GM18909 (cell line): ENCODE measurements around the gene SMYD1.

ENCODE experiments used
- ATAC-seq: cut with Tn5 transposase; IDR thresholded peaks from one replicate; pipeline ENCODE4 v1.9.1; 2021; ENCODE audit warnings: mild to moderate bottlenecking; ENCODE audit not compliant: unreplicated experiment, poor library complexity

The SMYD1 gene

DNA sequence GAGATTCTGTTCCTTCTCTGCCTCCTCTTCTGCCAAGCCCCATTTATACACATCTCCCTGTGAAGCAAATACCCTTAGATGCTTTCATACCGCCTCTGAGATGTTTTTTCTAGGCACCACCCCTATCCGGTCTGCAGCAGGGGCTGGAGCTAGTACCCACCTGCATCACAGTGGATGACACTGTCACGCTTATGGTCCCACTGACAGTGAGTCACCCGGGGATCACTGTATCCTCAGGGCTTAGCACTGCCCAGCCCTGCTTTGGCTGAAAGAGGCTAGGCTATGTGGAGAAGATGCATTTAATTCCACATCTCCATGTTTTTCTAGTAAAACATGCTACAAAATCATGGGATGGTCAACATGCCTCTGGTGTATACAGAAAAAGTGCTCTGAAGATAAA lies 50.3 kb downstream of the SMYD1 start:
- ATAC-seq: no peak

DNA sequence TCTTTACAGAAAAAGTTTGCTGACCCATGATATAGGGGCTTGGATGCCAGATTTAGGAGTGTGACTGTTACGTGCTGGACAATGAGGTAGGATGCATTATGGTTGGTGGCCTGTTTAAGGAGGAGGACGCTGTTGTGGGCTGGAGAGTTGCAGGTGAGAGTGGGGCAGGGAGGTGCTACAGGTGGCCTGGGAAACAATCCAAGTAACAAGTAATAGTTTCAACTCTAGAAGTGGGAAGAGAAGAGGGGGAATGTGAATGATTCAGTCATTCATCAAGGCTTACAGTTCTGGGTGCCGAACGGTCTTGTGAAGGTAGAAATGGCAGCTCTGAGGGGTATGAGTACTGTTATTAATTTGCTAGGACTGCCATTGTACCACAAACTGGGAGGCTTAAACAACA lies 54.1 kb downstream of the SMYD1 start:
- no peak for ATAC-seq

DNA sequence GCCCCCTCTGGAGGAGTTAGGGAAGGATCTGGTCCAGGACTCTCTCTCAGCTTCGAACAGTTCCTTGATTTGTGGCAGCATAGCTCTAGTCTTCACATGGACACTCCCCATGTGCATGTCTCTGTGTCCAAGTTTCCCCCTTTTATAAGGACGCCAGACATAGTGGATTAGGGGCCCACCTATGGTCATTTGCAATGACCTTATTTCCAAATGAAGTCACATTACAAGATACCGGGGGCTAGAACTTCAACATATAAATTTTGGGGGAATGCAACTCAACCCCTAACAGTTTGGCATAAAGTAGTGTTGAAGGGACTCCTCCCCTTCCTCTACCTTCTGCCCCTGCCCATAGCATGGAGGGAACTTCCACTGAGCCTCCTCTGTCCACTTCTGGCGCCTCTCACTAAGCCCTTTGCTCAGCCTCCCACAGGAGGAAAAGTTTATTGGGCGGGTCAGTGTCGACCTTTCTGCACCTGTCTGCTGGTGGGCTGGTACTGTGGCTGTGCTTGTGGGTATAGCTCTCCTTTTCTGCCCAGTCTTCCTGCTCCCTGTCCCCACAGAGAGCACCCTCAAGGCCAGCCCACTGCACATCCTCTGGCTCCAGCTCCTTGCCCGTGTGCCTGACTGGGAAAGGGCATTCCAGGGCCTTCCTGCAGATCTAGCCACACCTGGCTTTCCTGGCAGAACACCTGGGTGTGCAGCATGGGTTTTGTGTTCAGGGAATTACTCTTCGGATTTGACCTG lies 54.7 kb downstream of the SMYD1 start:
- no peak for ATAC-seq

DNA sequence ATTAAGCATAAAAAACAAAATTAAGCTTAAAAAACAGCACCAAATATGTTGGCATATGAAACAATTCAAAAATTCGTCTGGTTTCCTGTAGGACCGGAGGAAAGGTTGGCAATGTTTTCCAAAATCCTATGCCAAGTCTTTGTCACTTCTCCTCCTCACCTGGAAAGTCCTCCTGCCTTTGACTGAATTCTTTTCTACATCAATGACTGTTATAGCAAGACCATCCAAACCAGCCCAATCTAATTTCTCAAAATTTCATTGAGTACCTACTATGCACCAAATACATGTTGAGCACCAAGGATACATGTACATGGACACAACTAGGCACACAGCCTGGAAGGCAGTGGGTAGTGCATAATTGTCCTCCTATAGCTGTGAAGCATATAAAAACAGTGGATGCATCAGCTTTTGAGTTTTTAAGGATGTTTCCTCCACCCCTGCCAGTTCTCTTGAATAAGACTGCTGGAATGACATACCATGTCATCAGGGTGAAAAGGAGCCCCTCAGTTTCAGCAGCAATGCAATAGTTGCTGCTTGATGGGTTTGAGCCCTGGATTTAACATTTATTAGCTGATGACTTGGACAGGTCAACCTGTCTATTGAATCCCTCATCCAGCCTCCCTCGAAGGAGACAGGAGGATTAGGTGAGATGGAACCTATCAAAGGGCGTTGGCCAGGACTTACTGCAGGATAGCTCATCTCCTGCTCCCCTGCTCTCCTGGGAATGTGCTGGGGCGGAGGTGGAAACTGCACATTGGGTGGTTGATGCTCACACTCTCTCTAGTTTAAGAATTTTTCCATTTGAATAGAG lies 55.7 kb downstream of the SMYD1 start:
- ATAC-seq: no peak

DNA sequence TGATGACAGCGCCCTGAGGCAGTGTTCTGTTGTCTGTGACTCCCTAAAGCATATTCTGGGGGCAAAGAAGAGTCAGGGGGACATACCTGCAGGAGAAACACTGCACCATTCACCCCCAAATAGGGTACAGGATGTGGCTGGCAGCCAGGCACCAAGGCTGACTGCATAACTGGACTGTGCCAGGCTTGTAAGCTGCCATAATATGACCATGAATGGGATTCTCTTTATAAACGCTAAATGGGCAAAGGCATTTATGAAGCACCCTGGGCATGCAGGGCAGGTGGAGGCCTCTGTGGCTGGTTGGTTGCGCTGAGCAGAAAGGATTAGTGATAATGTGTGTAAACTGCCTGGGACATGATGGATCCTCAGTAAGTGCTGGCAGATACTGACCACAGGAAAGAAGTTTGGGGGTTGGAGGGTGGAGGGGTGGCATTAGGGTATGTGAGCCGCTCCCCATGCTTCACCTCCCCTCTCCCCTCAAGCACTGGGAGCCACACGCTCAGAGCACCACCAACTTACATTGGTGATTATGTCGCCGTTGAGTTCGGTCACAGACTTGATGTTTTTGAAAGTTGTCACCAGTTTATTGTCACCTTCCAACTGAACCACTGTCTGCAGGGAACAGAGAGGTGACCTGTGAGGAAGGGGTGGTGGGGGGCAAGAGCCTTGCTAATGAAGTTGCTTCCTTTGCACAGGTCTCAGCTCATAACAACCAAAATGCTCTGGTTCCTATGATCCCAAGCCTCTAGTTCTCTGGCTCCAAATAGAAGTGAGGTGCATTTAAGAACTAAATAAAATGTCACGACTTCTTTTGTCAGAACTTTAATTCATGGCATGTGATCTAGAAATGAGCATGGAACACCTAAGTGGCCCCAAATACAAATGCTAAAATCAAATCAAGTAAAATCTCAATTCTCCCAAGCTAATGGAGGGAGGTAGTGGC lies 56.6 kb downstream of the SMYD1 start:
- ATAC-seq: no peak

DNA sequence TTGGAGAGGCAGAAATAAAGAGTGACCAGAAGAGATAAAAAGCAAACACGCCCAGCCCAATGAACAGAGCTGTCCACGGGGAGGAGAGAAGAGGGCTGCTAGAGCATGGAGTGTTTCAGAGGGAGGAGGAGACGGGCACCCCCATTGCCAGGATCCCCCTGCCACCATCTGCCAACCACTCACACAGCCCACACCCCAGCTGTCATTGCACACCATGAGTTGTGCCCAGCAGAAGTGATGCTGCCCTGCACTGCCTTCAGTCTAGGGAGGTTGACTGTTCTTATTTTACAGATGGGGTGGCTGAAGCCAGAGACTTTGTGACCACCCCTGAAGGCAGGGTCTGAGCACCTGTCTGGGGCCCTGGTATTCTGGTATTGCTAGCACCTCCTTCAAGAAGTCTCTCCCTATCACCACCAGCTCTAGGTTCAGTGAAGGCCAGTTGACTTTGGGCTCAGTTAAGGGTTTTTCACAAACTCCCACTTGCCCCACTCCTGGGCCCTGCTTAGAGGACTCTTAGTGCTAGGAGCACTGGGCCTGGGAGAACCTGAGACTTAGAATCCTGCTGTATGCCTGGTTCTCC lies 57.8 kb downstream of the SMYD1 start:
- no peak for ATAC-seq

DNA sequence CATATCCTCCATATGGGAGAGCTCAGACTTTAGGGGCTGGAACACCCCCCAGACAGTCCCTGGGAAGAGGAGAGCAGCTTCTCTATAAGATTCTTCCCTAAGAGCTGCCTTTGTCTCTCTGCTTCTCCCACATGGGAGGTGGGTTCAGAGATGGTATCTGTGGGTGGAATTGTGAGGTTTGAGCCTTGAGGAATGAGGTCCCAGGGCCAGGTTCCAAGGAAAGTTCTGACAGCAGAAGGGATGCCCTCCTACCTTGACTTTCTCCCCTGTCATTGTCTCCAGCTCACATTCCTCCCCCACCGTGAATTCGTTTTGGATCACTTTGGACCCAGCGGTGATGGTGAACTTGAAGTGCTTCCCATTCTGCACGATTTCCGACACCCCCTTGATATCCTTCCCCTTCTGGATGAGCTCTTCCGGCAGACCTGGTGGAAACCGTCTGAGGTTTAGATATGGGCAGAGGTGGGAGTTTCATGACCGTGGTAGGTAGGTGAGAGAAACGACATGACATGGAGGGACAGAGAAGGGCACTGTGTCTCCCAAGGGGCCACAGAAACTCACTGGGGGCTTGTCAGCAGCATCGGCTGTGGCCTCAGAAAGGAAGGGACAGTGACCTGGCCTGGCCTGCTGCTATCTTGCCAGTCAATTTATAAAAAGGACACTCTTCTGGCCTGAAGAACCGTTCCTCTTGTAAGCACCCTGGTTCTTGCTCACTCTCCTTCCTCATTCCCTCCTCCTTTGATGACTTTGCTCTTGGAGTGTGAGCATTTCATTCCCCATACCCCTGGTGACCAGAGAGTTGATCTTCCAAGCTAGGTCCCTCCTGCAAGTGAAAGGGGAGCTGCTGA lies 58.5 kb downstream of the SMYD1 start:
- ATAC-seq: no peak

DNA sequence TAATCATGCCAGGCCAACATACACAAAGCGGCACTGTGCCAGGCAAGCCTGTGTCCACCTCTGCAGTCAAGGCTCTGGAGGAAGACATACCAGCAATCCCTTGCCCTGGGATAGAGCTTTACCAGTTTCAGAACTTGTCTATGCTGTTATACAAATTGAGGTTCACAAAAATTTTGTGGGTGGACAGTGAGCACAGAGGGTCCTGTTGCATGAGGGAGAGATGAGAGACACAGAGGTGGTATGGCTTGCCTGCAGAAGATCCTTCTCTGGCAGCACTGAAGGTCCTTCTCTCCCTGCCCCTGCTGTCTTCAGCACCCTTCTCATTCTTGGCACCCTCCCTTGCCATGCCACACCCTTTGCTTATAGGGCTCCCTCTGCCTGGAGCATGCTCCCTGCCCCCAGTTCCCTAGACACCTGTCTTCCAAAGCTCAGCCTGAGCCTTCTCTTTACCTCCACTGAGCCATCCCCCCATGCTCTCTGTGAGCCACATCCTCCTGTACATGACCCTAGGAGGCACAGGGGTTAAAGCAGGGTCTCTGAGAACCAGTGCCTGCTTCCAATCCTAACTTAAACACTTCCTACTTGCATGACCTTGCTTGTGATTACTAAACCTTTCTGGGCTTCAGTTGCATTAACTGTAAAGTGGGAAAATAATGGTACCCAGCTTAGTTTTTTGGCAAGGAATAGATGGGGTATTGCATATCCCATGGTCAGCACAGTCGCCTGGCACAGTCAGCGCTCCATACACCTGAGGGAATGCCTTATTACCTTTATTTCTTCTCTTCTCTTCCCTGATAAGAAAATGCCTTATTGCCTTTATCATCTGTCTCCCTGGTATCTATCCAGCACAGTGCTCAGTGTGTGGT lies 59.4 kb downstream of the SMYD1 start:
- ATAC-seq: no peak

DNA sequence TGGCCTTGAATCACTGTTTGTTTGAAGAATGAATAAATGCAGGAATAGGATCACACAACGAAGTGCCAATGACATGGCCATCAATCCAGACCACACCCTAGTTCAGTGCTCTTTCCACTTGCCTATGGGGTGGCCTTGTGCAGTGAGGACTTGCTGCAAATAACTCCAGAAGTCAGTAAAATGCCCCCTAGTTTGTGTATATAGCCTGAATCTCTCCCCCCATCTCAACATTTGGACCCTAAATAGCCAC lies 59.9 kb downstream of the SMYD1 start:
- ATAC-seq: no peak

DNA sequence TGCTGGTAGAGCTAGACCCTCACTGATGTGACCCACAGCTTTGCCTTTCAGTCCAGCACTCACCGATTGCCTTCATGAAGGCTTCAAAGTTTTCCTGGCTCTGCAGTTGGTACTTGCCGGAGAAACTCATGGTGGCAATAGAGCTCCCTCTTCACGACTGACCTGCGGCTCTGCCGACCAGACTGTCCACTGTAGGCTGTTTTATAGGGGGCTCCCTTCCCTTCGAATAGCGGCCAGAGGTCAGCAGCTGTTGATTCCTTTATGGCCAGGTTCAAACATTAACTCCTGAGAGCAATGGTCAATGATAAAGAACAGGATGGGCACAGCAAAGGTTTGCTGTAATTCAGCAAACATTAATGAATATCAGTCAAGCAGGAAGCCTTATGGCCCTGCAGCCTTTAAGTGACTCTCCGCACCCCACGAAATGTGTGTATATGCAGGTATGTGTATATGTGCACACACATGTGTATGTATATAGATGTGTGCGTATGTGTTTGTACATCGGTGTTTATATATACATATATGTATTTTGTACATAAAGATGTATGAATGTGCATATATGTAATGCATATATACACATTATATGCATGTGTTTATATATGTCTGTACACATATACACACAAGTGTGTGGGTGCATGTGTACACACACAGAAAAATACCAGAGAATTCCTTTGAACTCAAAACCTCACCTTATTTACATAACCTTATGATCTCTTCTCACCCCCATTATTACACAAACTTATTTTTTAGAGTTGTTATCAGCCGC lies 60.4 kb downstream of the SMYD1 start, which contains the start of gene FABP1:
FABP1 (minus strand) TSS at position 175 of the 766 bp plus-strand sequence; CDS start at position 130, 45 bp downstream.
- no peak for ATAC-seq

DNA sequence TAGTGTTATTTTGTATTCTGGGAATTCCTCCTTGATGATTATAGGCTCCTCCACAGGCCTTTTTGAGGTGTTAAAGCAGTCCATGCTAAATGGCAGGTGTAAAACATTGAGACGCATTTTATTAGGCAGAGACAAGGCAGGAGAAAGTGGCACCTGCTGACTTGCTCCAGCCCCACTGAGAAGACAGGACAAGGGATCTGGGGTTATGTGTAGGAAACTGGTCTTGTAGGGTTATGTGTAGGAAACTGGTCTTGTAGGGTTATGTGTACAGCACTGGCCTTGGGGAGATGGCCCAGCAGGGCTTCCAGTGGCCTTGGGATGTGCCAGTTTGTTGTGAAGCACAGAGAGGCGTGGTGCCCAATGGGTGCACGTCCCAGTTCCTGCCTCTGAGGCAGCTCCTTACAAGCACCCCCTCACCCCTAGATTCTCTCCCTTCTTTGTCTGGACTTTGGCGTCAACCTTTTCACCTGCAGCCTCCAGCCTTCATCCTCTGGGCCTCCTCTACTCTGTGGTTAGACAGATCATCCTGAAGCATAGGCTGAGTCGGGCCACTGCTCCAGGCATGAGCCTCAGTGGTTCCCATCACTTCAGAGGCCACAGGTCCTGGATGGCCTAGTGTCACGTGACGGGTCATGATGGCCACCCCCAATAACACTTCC lies 61.2 kb downstream of the SMYD1 start:
- ATAC-seq: no peak

DNA sequence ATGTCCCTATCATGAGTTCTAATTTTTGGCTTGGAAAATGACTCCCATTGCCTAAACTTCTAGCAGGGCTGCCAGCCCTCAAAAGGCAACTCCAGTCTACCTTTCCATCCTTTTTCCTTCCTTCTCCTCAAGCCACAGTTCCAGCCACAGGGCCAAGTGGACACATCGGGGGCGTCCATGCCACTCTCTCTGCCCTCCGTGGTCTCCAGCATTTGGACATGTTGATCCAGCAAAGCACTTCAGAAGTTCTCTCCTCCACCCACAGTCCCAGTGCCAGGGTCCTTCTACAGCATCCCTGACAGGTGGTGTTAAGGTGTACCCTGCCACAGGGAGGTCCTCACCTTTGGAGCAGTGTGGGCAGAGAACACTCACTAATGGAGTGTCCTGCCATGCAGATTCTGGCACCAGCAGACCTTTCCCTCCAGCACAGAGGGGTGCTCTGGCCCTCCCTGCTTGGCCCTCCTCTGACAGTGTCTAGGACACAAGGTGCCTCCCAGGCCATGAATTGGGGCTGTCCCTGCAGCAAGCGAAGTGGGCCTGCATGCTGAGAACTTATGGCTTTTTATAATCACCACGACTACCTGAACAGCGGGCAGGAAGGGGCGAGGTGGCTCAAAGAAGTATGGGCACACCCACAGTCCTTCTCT lies 61.8 kb downstream of the SMYD1 start:
- ATAC-seq: no peak

DNA sequence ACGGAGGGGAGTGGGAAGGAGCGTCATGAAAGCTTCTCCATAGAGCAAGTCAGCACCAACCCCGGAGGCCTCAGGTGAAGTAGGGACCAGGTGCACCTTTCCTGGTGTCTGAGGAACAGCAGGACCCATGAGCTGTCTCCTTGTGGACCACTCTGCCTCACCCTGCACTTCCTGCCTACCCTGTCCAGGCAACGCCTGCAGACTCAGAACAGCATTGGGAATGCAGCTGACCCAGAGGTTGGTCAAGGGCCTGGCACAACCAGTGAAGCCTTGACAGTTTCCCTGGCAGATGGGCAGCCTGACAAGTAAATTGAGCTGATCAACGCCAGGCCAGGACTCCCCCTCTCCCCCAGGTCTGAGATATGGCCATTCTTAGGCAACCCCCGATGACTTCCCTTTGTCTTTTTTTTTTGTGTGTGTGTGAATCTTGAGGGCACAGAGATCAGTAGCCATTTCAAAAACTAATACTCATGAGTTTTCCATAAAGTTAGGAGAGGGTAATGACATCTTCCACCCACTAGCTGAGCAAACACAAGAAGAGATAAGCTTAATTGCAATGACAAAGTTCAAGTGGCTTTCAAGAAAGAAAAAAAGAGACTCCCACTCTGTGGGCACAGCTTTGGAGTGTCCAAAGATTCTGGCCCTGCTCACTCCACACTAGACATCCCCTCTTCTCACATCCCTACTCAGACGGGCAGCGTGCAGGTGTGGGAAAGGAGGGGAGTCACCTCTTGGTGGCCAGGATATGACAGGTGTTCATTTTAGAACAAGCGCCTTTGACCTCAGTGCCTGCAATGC lies 63.8 kb downstream of the SMYD1 start:
- no peak for ATAC-seq

DNA sequence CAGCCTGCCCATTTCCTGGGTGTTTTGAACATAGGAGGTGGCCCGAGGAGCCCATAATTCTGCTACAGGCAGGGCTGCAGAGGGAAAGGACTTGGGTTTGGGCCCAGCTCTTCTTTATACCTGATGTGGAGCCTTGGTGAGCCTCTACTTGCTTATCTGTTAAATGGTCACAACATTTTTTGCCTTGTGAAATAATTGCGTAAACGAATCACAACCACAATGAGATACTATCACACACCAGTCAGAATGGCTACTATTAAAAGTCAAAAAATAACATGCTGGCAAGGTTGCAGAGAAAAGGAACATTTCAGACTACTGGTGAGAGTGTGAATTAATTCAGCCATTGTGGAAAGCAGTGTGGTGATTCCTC lies 64.4 kb downstream of the SMYD1 start:
- no peak for ATAC-seq

DNA sequence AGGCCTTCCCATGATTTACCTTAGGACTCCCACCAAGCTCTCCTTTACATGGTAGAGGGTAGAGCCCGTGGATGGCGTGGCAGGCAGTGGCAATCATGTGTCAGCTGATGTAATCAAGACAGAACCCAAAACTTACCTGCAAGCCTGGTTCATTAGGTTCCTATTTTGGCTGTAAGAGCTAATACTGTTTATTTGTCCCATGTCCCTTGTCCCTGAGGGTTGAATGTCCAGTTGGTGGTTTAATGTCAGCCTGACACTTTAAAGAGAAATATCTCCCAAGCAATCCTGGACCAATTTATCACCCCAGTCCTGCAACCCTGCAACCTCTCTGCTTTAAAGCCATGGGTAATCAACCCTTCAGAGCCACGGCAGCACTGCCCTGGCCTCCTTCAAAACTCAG lies 66.2 kb downstream of the SMYD1 start:
- ATAC-seq: no peak

DNA sequence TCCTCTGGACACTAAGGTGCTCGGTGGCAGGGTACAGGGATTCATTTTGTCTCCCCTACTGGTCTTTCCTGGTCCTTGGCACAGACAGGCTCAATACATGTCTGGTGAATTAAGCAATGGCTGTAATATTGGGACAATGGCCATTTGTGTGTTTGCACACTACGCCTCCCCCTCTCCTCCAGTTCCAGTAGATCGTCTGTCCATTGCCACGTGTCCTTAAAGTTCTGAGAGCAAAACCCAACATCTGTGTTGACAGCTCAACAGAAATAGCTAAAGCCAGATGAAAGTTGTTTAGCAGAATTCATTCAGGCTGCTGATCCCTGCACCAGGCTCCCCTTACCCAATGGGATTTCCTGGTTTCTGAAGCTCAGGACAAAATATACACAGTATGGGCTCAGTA lies 69.2 kb downstream of the SMYD1 start:
- ATAC-seq: no peak
